Breast epithelium (tissue), 3 donors: ENCODE results near the gene TNFSF8.

Experiments
- CTCF ChIP-seq, 3 donors: fragments of 450-650 bp; IDR thresholded peaks; one replicate each; pipeline ENCODE4 v1.5.1; 2016 to 2017; ENCODE audit warnings: antibody characterized with exemption in 3 of 3, mild to moderate bottlenecking in 3 of 3, moderate library complexity in 3 of 3
- POLR2A ChIP-seq: fragments of 450-650 bp; IDR thresholded peaks from one replicate; pipeline ENCODE4 v1.6.1; 2016; ENCODE audit warnings: antibody characterized with exemption, mild to moderate bottlenecking, moderate library complexity
- POLR2AphosphoS5 ChIP-seq, 3 donors: sonication (generic); formaldehyde crosslinking; IDR thresholded peaks; one replicate each; pipeline ENCODE4 v1.6.1; 2017; ENCODE audit warnings: antibody characterized with exemption in 3 of 3

- TF ChIP-seq CTCF (IDR thresholded peaks at IDR 0.05), result no peak
- TF ChIP-seq POLR2AphosphoS5 (IDR thresholded peaks at IDR 0.05), result no peak
- TF ChIP-seq POLR2A, result no peak
Observed at GRCh38 chr9:114925672-114926071, 4.7 kb downstream of the TNFSF8 start.
